ENCODE data around the gene RPRD1B. TPM values are rescaled to one million over a fixed set of nuclear protein-coding genes. Genes with fewer than 3 reads are reported as not detected.

RPRD1B gene
- total RNA-seq, 1 experiment from 2014 or later, result 112 TPM

DNA sequence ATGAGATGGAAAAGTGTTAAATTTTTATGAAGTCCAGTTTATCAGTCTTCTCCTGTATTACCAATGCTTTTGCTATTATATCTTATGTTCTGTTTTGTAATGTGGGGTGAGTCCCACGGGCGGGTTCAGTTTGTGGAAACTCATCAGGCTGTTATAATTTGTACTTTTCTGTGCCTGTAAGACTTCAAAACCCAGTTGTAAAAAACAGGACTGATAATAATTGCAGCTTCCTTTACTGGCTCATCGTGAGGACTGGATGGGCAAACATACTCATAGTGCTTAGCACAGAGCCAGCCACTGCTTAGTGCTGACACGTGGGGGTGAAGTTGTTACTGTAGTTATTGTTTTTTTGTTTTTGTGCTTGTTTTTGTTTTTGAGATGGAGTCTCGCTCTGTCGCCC is 85.9 kb downstream of the RPRD1B start:
- H3K4me3 Mint-ChIP-seq (ENCODE audit: unreplicated experiment), result no peak overlapping the region
- CTCF ChIA-PET, result no interaction called here
- BruUV-seq (replicated peaks), result no TSS peak

GRCh38 chr20:38120625-38120988 is 87.1 kb downstream of the RPRD1B start:
- no peak overlapping the region for H3K4me3 Mint-ChIP-seq (ENCODE audit: unreplicated experiment)
- H3K4me1 Mint-ChIP-seq (ENCODE audit: low read depth, unreplicated experiment), result peaks cover 53% of the 10 kb centered on the region
- TF ChIP-seq CTCF (IDR thresholded peaks at IDR 0.05; ENCODE audit: insufficient read depth in 1 of 2, low read depth in 1 of 2, low read length in 1 of 2, severe bottlenecking in 1 of 2, unreplicated experiment in 1 of 2), result no peak
- ChIA-PET CTCF (no interaction called here), POLR2A (no interaction called here)
- Histone ChIP-seq H3K36me3 (ENCODE audit: control insufficient read depth, insufficient read depth, low read length) (no peaks in the 10 kb centered on the region), H3K4me1 (peaks cover 52% of the 10 kb centered on the region), H3K9me3 (0 out of 2 replicates have a peak, but pooled peaks cover 3% of the 10 kb centered on the region), H3K4me3 (ENCODE audit: low read depth, low read length) (no peak overlapping the region), H3K27me3 (replicated peaks; ENCODE audit: control insufficient read depth, insufficient read depth, low read length) (no peaks in the 10 kb centered on the region)
- peaks cover 9% of the 10 kb centered on the region for H3K36me3 Mint-ChIP-seq (ENCODE audit: insufficient read depth, unreplicated experiment)
- intact Hi-C loops (cut with micrococcal nuclease; ENCODE audit: unreplicated experiment), result no loop called here
- no peaks in the 10 kb centered on the region for H3K27me3 Mint-ChIP-seq (ENCODE audit: insufficient read depth, unreplicated experiment)
- no peak for DNase-seq
- no TSS peak for BruUV-seq (replicated peaks)
- H3K27ac Mint-ChIP-seq (ENCODE audit: unreplicated experiment), result peak overlapping the region; percentile 99
- peaks cover 15% of the 10 kb centered on the region for H3K9me3 Mint-ChIP-seq (ENCODE audit: unreplicated experiment)

More for the DNA sequence above, 85.9 kb downstream of the RPRD1B start:
- peaks cover 59% of the 10 kb centered on the region for H3K4me1 Mint-ChIP-seq (ENCODE audit: low read depth, unreplicated experiment)
- peak overlapping the region; percentile 99 for H3K27ac Mint-ChIP-seq (ENCODE audit: unreplicated experiment)
- H3K9me3 ChIP-seq, result 0 out of 2 replicates have a peak, but pooled peaks cover 3% of the 10 kb centered on the region
- no peak for TF ChIP-seq CTCF (IDR thresholded peaks at IDR 0.05; ENCODE audit: insufficient read depth in 1 of 2, low read depth in 1 of 2, low read length in 1 of 2, severe bottlenecking in 1 of 2, unreplicated experiment in 1 of 2)
- DNase-seq, result no peak
- intact Hi-C loops (cut with micrococcal nuclease; ENCODE audit: unreplicated experiment), result no loop called here
- H3K4me1 ChIP-seq, result peaks cover 50% of the 10 kb centered on the region
- no peaks in the 10 kb centered on the region for H3K27me3 Mint-ChIP-seq (ENCODE audit: insufficient read depth, unreplicated experiment)
- H3K27me3 ChIP-seq (replicated peaks; ENCODE audit: control insufficient read depth, insufficient read depth, low read length), result no peaks in the 10 kb centered on the region
- H3K36me3 ChIP-seq (ENCODE audit: control insufficient read depth, insufficient read depth, low read length), result no peaks in the 10 kb centered on the region
- POLR2A ChIA-PET, result no interaction called here
- H3K4me3 ChIP-seq (ENCODE audit: low read depth, low read length), result no peak overlapping the region
- H3K9me3 Mint-ChIP-seq (ENCODE audit: unreplicated experiment), result peaks cover 15% of the 10 kb centered on the region
- H3K36me3 Mint-ChIP-seq (ENCODE audit: insufficient read depth, unreplicated experiment), result peaks cover 9% of the 10 kb centered on the region

GRCh38 chr20:38121741-38122140 is 88.2 kb downstream of the RPRD1B start:
- no peaks in the 10 kb centered on the region for H3K27me3 ChIP-seq (replicated peaks; ENCODE audit: control insufficient read depth, insufficient read depth, low read length)
- no peak overlapping the region for H3K4me3 Mint-ChIP-seq (ENCODE audit: unreplicated experiment)
- no peaks in the 10 kb centered on the region for H3K9me3 ChIP-seq
- H3K27ac Mint-ChIP-seq (ENCODE audit: unreplicated experiment), result peak overlapping the region; percentile 99
- peaks cover 45% of the 10 kb centered on the region for H3K4me1 Mint-ChIP-seq (ENCODE audit: low read depth, unreplicated experiment)
- peaks cover 9% of the 10 kb centered on the region for H3K36me3 Mint-ChIP-seq (ENCODE audit: insufficient read depth, unreplicated experiment)
- H3K27me3 Mint-ChIP-seq (ENCODE audit: insufficient read depth, unreplicated experiment), result no peaks in the 10 kb centered on the region
- intact Hi-C loops (cut with micrococcal nuclease; ENCODE audit: unreplicated experiment), result loop anchor here (2.0 kb wide), 1 partner anchor 43 kb away; the partner anchor contains the start of gene TGM2
- H3K4me3 ChIP-seq (ENCODE audit: low read depth, low read length), result no peak overlapping the region
- ChIA-PET CTCF (interaction anchor here (0.5 kb wide), 1 partner anchor 22 kb away, joined by 3 read pairs; no protein-coding TSS in a partner anchor), POLR2A (no interaction called here)
- peaks cover 7% of the 10 kb centered on the region for H3K9me3 Mint-ChIP-seq (ENCODE audit: unreplicated experiment)
- BruUV-seq (replicated peaks), result no TSS peak
- no peaks in the 10 kb centered on the region for H3K36me3 ChIP-seq (ENCODE audit: control insufficient read depth, insufficient read depth, low read length)
- DNase-seq, result peak in 1 of 2 experiments; percentile 36
- no peak for TF ChIP-seq CTCF (IDR thresholded peaks at IDR 0.05; ENCODE audit: insufficient read depth in 1 of 2, low read depth in 1 of 2, low read length in 1 of 2, severe bottlenecking in 1 of 2, unreplicated experiment in 1 of 2)
- peaks cover 48% of the 10 kb centered on the region for H3K4me1 ChIP-seq
